Measurements from ENCODE around the gene SPTSSB. TPM values are rescaled to one million over a fixed set of nuclear protein-coding genes. Genes with fewer than 3 reads are reported as not detected.

The SPTSSB gene
- total RNA-seq, 1 donor from 2014 or later, result not detected

DNA sequence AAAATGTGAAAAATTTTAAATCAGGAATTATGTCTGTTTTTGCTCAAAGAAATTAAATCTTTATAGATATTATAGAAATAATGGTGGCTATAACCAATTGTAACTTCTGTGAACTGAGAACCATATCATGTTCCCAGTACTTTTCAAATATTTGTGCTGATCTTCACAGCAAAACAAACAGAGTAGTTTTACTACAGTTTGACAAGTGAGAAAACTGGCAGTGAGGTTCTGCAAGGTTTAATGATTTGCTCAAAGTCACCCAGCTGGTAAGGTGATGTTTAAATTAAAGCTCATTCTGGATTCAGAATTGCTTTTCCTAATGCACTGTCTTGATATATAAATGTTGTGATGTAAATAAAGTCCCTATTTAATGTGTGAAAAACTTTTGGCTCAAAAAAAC lies 22.0 kb upstream of the SPTSSB start:
- ChIA-PET CTCF (no interaction called here), POLR2A (no interaction called here)
- intact Hi-C loops (cut with micrococcal nuclease), result no loop called here
- Mint-ChIP-seq H3K9me3 (peaks cover 2% of the 10 kb centered on the region), H3K36me3 (ENCODE audit: low read depth) (no peaks in the 10 kb centered on the region), H3K4me3 (no peak overlapping the region), H3K27me3 (peaks cover 23% of the 10 kb centered on the region), H3K27ac (no peak overlapping the region), H3K4me1 (peaks cover 2% of the 10 kb centered on the region)
- no peak for DNase-seq
- no peak for TF ChIP-seq CTCF (IDR thresholded peaks at IDR 0.05)
- no peak for ATAC-seq (ENCODE audit: low read depth)

DNA sequence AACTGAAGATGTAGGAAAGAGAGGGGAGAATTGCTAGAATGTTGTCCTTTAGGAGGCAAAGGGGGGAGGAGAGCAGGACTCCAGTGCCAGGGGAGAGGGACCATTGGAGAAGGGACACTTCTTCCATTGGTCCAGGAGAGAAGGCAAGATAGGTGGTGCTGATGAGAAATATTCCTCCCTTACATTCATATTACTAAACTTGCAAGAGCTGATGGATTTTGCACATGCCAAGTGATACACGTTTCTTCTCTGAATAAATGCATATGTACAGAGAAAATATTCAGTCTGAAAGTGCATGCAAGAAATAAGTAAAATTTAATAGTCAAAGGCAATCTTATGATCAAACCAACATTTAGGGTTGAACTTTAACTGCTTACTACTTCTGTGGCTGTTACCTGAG lies 21.5 kb upstream of the SPTSSB start:
- peaks cover 18% of the 10 kb centered on the region for H3K27me3 Mint-ChIP-seq
- no peak for TF ChIP-seq CTCF (IDR thresholded peaks at IDR 0.05)
- peaks cover 2% of the 10 kb centered on the region for H3K9me3 Mint-ChIP-seq
- ATAC-seq (ENCODE audit: low read depth), result no peak
- H3K4me3 Mint-ChIP-seq, result no peak overlapping the region
- POLR2A ChIA-PET, result no interaction called here
- DNase-seq, result no peak
- CTCF ChIA-PET, result no interaction called here
- no peaks in the 10 kb centered on the region for H3K36me3 Mint-ChIP-seq (ENCODE audit: low read depth)
- intact Hi-C loops (cut with micrococcal nuclease), result no loop called here
- H3K27ac Mint-ChIP-seq, result no peak overlapping the region
- H3K4me1 Mint-ChIP-seq, result peaks cover 2% of the 10 kb centered on the region

DNA sequence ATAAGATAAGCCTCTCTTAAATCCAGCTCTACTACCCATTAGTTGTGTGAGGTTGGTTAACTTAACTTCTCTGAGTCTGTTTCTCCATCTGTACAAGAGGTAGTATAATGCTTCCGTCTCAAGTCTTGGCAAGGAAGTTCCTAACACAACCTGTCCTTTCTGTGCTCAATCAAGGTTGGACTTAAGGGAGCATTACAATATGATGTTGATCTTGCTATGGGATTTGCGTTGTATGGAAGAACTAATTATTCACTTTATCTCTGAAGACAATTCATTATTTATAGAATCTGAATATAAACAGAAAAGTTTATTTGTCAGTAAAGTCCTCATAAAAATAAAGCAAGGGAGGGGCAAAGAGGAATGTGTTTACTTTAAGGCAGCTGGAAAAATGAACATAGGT lies 18.9 kb upstream of the SPTSSB start:
- no peak overlapping the region for H3K4me3 Mint-ChIP-seq
- peaks cover 14% of the 10 kb centered on the region for H3K27me3 Mint-ChIP-seq
- POLR2A ChIA-PET, result no interaction called here
- peaks cover 2% of the 10 kb centered on the region for H3K9me3 Mint-ChIP-seq
- DNase-seq (no peak), ATAC-seq (ENCODE audit: low read depth) (no peak)
- no peaks in the 10 kb centered on the region for H3K36me3 Mint-ChIP-seq (ENCODE audit: low read depth)
- CTCF ChIA-PET, result no interaction called here
- peaks cover 2% of the 10 kb centered on the region for H3K4me1 Mint-ChIP-seq
- TF ChIP-seq CTCF (IDR thresholded peaks at IDR 0.05), result no peak
- no peak overlapping the region for H3K27ac Mint-ChIP-seq
- intact Hi-C loops (cut with micrococcal nuclease), result no loop called here

DNA sequence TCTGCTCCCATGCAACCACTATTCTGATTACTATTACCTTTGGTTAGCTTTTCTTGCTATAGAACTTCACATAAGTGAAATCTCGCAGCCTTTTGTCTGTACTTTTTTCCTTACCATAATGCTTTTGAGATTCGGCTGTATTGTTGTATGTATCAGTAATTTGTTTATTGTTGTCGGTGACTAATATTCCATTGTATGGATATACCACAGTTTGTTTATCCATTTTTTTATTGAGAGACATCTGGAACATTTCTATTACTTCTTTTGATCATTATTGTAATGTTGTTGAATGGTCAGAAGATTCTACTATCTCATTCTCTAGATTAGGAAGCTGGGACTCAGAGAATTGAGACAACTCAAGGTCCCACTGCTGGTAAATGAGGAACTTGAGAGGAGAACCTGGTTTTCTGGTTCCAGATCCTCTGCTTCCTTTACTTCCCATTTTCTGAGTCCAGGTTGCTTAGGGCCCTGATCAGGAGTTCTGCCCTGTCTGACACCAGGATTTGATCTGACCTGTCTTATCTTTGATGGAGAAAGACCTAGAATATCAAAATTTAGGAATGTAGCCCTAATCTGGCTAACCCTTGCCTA lies 18.2 kb upstream of the SPTSSB start:
- Mint-ChIP-seq H3K4me1 (peaks cover 2% of the 10 kb centered on the region), H3K27me3 (peaks cover 14% of the 10 kb centered on the region), H3K4me3 (no peak overlapping the region), H3K27ac (no peak overlapping the region), H3K9me3 (peaks cover 2% of the 10 kb centered on the region), H3K36me3 (ENCODE audit: low read depth) (no peaks in the 10 kb centered on the region)
- intact Hi-C loops (cut with micrococcal nuclease), result no loop called here
- no peak for TF ChIP-seq CTCF (IDR thresholded peaks at IDR 0.05)
- ChIA-PET POLR2A (no interaction called here), CTCF (no interaction called here)
- DNase-seq (no peak), ATAC-seq (ENCODE audit: low read depth) (no peak)

DNA sequence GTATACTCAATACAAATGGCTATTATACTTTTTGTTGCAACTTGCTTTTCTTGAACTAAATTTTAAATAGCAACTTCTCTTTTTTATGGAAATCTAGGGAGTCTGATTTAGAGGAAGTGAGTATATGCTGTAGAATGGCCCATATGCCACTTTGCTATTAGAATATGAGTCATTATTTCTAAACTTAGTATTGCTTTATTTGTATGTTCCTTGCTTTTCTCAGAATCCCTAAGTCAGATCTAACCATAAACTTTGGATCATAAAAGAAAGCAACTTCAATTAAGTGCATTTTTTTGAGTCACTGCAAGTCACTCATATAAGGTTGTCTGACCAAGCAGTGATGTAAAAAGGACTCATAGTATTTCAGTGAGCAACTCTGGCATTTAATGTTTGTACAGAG lies 17.5 kb upstream of the SPTSSB start:
- Mint-ChIP-seq H3K36me3 (ENCODE audit: low read depth) (no peaks in the 10 kb centered on the region), H3K27me3 (peaks cover 19% of the 10 kb centered on the region), H3K4me1 (peaks cover 2% of the 10 kb centered on the region), H3K27ac (no peak overlapping the region), H3K9me3 (peaks cover 2% of the 10 kb centered on the region), H3K4me3 (no peak overlapping the region)
- DNase-seq (no peak), ATAC-seq (ENCODE audit: low read depth) (no peak)
- intact Hi-C loops (cut with micrococcal nuclease), result no loop called here
- CTCF ChIA-PET, result no interaction called here
- POLR2A ChIA-PET, result no interaction called here
- no peak for TF ChIP-seq CTCF (IDR thresholded peaks at IDR 0.05)
